Islet precursor cell (in vitro differentiated cells): ENCODE results near the gene YAE1.
"Not testable (repeated sequence)": the region's sequence is repeated elsewhere in the genome, so short reads cannot be mapped to it uniquely, and the experiment has no call there.

Experiments
- DNase-seq: peaks from one replicate; pipeline ENCODE4 v3.0.0-alpha.2; 2018

The YAE1 gene

GRCh38 chr7:39566023-39566921 lies at the start of gene YAE1:
Gene YAE1 (plus strand): TSS chr7:39566404. CDS start chr7:39566419, 15 bp downstream.
- peak; percentile 93 for DNase-seq

- DNase-seq: no peak
Measured at GRCh38 chr7:39516498-39516897, 49.7 kb upstream of the YAE1 start.

GRCh38 chr7:39517240-39517639 lies 49.0 kb upstream of the YAE1 start:
- DNase-seq: no peak

- no peak for DNase-seq
Measured at GRCh38 chr7:39525926-39526325, 40.3 kb upstream of the YAE1 start.

GRCh38 chr7:39526666-39527065 lies 39.5 kb upstream of the YAE1 start:
- no peak for DNase-seq

GRCh38 chr7:39527296-39527695 lies 38.9 kb upstream of the YAE1 start:
- DNase-seq: no peak

- DNase-seq: no peak
Measured at GRCh38 chr7:39527951-39528350, 38.3 kb upstream of the YAE1 start.

- no peak for DNase-seq
Measured at GRCh38 chr7:39528849-39529248, 37.4 kb upstream of the YAE1 start.

GRCh38 chr7:39529582-39529981 lies 36.6 kb upstream of the YAE1 start:
- DNase-seq: no peak

- no peak for DNase-seq
Measured at GRCh38 chr7:39530971-39531370, 35.2 kb upstream of the YAE1 start.

- no peak for DNase-seq
Measured at GRCh38 chr7:39531818-39532217, 34.4 kb upstream of the YAE1 start.

GRCh38 chr7:39532832-39533231 lies 33.4 kb upstream of the YAE1 start:
- DNase-seq: no peak

GRCh38 chr7:39534599-39534998 lies 31.6 kb upstream of the YAE1 start:
- no peak for DNase-seq

- DNase-seq: no peak
Measured at GRCh38 chr7:39535064-39535463, 31.1 kb upstream of the YAE1 start.

- no peak for DNase-seq
Measured at GRCh38 chr7:39535720-39536119, 30.5 kb upstream of the YAE1 start.

- DNase-seq: no peak
Measured at GRCh38 chr7:39536951-39537350, 29.3 kb upstream of the YAE1 start.

- DNase-seq: no peak
Measured at GRCh38 chr7:39539816-39540215, 26.4 kb upstream of the YAE1 start.

GRCh38 chr7:39540320-39540719 lies 25.9 kb upstream of the YAE1 start:
- DNase-seq: no peak

GRCh38 chr7:39541511-39541910 lies 24.7 kb upstream of the YAE1 start:
- DNase-seq: no peak

- not testable (repeated sequence) for DNase-seq
Measured at GRCh38 chr7:39544774-39545173, 21.4 kb upstream of the YAE1 start.

GRCh38 chr7:39547336-39547735 lies 18.9 kb upstream of the YAE1 start:
- DNase-seq: no peak

GRCh38 chr7:39550411-39550810 lies 15.8 kb upstream of the YAE1 start:
- no peak for DNase-seq

- no peak for DNase-seq
Measured at GRCh38 chr7:39553436-39553835, 12.8 kb upstream of the YAE1 start.

- no peak for DNase-seq
Measured at GRCh38 chr7:39554583-39555165, 11.5 kb upstream of the YAE1 start.

GRCh38 chr7:39557222-39557621 lies 9.0 kb upstream of the YAE1 start:
- DNase-seq: no peak
